ENCODE data around the gene RALGDS.

RALGDS gene

GRCh38 chr9:133121915-133122550 is 993 bp upstream of the RALGDS start:
- no peaks in the 10 kb centered on the region for H3K36me3 ChIP-seq (ENCODE audit: insufficient read depth, low read length)
- H3K4me2 ChIP-seq (ENCODE audit: low read length), result no peak overlapping the region
- H3K4me1 ChIP-seq (ENCODE audit: control insufficient read depth, insufficient read depth, low read length), result peaks cover 56% of the 10 kb centered on the region
- H3K9ac ChIP-seq (ENCODE audit: low read depth, low read length), result no peak overlapping the region
- H3K9me3 ChIP-seq (replicated peaks; ENCODE audit: low read length), result no peaks in the 10 kb centered on the region
- H3K4me3 ChIP-seq (ENCODE audit: low read length), result no peak overlapping the region
- H3K27me3 ChIP-seq (ENCODE audit: control insufficient read depth, insufficient read depth, low read length), result peaks cover 20% of the 10 kb centered on the region

GRCh38 chr9:133120501-133121197 is 391 bp downstream of the RALGDS start:
- peak overlapping the region; percentile 74 for H3K4me3 ChIP-seq (ENCODE audit: low read length)
- H3K9me3 ChIP-seq (replicated peaks; ENCODE audit: low read length), result no peaks in the 10 kb centered on the region
- peaks cover 17% of the 10 kb centered on the region for H3K27me3 ChIP-seq (ENCODE audit: control insufficient read depth, insufficient read depth, low read length)
- peaks cover 50% of the 10 kb centered on the region for H3K4me1 ChIP-seq (ENCODE audit: control insufficient read depth, insufficient read depth, low read length)
- H3K9ac ChIP-seq (ENCODE audit: low read depth, low read length), result peak overlapping the region; percentile 76
- H3K36me3 ChIP-seq (ENCODE audit: insufficient read depth, low read length), result no peaks in the 10 kb centered on the region
- peak overlapping the region; percentile 97 for H3K4me2 ChIP-seq (ENCODE audit: low read length)

GRCh38 chr9:133119846-133120500 is 1.1 kb downstream of the RALGDS start:
- Histone ChIP-seq H3K4me3 (ENCODE audit: low read length) (peak overlapping the region; percentile 74), H3K27me3 (ENCODE audit: control insufficient read depth, insufficient read depth, low read length) (peaks cover 17% of the 10 kb centered on the region), H3K36me3 (ENCODE audit: insufficient read depth, low read length) (no peaks in the 10 kb centered on the region), H3K4me1 (ENCODE audit: control insufficient read depth, insufficient read depth, low read length) (peaks cover 54% of the 10 kb centered on the region), H3K9me3 (replicated peaks; ENCODE audit: low read length) (no peaks in the 10 kb centered on the region), H3K4me2 (ENCODE audit: low read length) (peak overlapping the region; percentile 97), H3K9ac (ENCODE audit: low read depth, low read length) (no peak overlapping the region)

GRCh38 chr9:133119103-133119845 is 1.8 kb downstream of the RALGDS start:
- Histone ChIP-seq H3K9ac (ENCODE audit: low read depth, low read length) (no peak overlapping the region), H3K4me1 (ENCODE audit: control insufficient read depth, insufficient read depth, low read length) (peaks cover 61% of the 10 kb centered on the region), H3K4me3 (ENCODE audit: low read length) (peak overlapping the region; percentile 34), H3K27me3 (ENCODE audit: control insufficient read depth, insufficient read depth, low read length) (peaks cover 11% of the 10 kb centered on the region), H3K4me2 (ENCODE audit: low read length) (peak overlapping the region; percentile 97), H3K9me3 (replicated peaks; ENCODE audit: low read length) (no peaks in the 10 kb centered on the region), H3K36me3 (ENCODE audit: insufficient read depth, low read length) (no peaks in the 10 kb centered on the region)

- Histone ChIP-seq H3K36me3 (ENCODE audit: insufficient read depth, low read length) (no peaks in the 10 kb centered on the region), H3K4me3 (ENCODE audit: low read length) (no peak overlapping the region), H3K4me2 (ENCODE audit: low read length) (no peak overlapping the region), H3K9me3 (replicated peaks; ENCODE audit: low read length) (no peaks in the 10 kb centered on the region), H3K27me3 (ENCODE audit: control insufficient read depth, insufficient read depth, low read length) (peaks cover 6% of the 10 kb centered on the region), H3K4me1 (ENCODE audit: control insufficient read depth, insufficient read depth, low read length) (peaks cover 68% of the 10 kb centered on the region), H3K9ac (ENCODE audit: low read depth, low read length) (no peak overlapping the region)
These were observed 2.5 kb downstream of the RALGDS start for GRCh38 chr9:133118568-133118967.

GRCh38 chr9:133118179-133118520 is 2.9 kb downstream of the RALGDS start:
- Histone ChIP-seq H3K27me3 (ENCODE audit: control insufficient read depth, insufficient read depth, low read length) (peaks cover 6% of the 10 kb centered on the region), H3K9me3 (replicated peaks; ENCODE audit: low read length) (no peaks in the 10 kb centered on the region), H3K4me2 (ENCODE audit: low read length) (no peak overlapping the region), H3K9ac (ENCODE audit: low read depth, low read length) (no peak overlapping the region), H3K4me1 (ENCODE audit: control insufficient read depth, insufficient read depth, low read length) (peaks cover 68% of the 10 kb centered on the region), H3K4me3 (ENCODE audit: low read length) (no peak overlapping the region), H3K36me3 (ENCODE audit: insufficient read depth, low read length) (no peaks in the 10 kb centered on the region)

- Histone ChIP-seq H3K4me3 (ENCODE audit: low read length) (no peak overlapping the region), H3K4me2 (ENCODE audit: low read length) (no peak overlapping the region), H3K27me3 (ENCODE audit: control insufficient read depth, insufficient read depth, low read length) (peaks cover 6% of the 10 kb centered on the region), H3K36me3 (ENCODE audit: insufficient read depth, low read length) (no peaks in the 10 kb centered on the region), H3K4me1 (ENCODE audit: control insufficient read depth, insufficient read depth, low read length) (peaks cover 68% of the 10 kb centered on the region), H3K9me3 (replicated peaks; ENCODE audit: low read length) (no peaks in the 10 kb centered on the region), H3K9ac (ENCODE audit: low read depth, low read length) (no peak overlapping the region)
These were observed 3.5 kb downstream of the RALGDS start for GRCh38 chr9:133117271-133118178.

- Histone ChIP-seq H3K9me3 (replicated peaks; ENCODE audit: low read length) (no peaks in the 10 kb centered on the region), H3K4me2 (ENCODE audit: low read length) (no peak overlapping the region), H3K4me1 (ENCODE audit: control insufficient read depth, insufficient read depth, low read length) (peaks cover 67% of the 10 kb centered on the region), H3K9ac (ENCODE audit: low read depth, low read length) (peak overlapping the region; percentile 40), H3K27me3 (ENCODE audit: control insufficient read depth, insufficient read depth, low read length) (peaks cover 6% of the 10 kb centered on the region), H3K4me3 (ENCODE audit: low read length) (no peak overlapping the region), H3K36me3 (ENCODE audit: insufficient read depth, low read length) (no peaks in the 10 kb centered on the region)
These were observed 4.5 kb downstream of the RALGDS start for GRCh38 chr9:133116346-133117231.

- H3K4me1 ChIP-seq (ENCODE audit: control insufficient read depth, insufficient read depth, low read length), result peaks cover 62% of the 10 kb centered on the region
- H3K4me2 ChIP-seq (ENCODE audit: low read length), result peak overlapping the region; percentile 50
- H3K9me3 ChIP-seq (replicated peaks; ENCODE audit: low read length), result no peaks in the 10 kb centered on the region
- H3K4me3 ChIP-seq (ENCODE audit: low read length), result no peak overlapping the region
- H3K36me3 ChIP-seq (ENCODE audit: insufficient read depth, low read length), result no peaks in the 10 kb centered on the region
- H3K9ac ChIP-seq (ENCODE audit: low read depth, low read length), result peak overlapping the region; percentile 51
- peaks cover 6% of the 10 kb centered on the region for H3K27me3 ChIP-seq (ENCODE audit: control insufficient read depth, insufficient read depth, low read length)
These were observed 5.3 kb downstream of the RALGDS start for GRCh38 chr9:133115604-133116345.

Data from skeletal muscle satellite cell (primary cell).